Measurements from ENCODE around the gene KMT2E.

DNA sequence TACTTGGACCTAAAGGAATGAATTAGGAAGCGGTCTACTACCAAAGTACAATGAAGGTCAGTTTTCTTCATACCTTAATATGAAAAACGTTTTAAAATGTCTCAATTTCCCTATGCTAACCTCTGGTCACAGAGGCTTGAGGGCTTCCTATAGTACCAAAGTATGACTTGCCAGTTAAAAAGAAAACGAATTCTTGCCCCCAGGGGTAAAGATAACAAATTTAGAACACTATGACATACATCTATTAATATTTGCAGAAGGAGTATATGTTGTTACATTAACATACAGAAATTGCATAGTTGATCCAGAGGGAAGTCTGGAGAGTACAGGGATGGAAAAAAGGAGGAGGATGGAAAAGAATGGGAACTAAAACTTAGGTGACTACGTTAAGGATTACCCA is 13.8 kb upstream of the KMT2E start:
- no peak for TF ChIP-seq EZH2 (IDR thresholded peaks at IDR 0.05; ENCODE audit: insufficient read depth, low read length)
- TF ChIP-seq, protein P1, sequence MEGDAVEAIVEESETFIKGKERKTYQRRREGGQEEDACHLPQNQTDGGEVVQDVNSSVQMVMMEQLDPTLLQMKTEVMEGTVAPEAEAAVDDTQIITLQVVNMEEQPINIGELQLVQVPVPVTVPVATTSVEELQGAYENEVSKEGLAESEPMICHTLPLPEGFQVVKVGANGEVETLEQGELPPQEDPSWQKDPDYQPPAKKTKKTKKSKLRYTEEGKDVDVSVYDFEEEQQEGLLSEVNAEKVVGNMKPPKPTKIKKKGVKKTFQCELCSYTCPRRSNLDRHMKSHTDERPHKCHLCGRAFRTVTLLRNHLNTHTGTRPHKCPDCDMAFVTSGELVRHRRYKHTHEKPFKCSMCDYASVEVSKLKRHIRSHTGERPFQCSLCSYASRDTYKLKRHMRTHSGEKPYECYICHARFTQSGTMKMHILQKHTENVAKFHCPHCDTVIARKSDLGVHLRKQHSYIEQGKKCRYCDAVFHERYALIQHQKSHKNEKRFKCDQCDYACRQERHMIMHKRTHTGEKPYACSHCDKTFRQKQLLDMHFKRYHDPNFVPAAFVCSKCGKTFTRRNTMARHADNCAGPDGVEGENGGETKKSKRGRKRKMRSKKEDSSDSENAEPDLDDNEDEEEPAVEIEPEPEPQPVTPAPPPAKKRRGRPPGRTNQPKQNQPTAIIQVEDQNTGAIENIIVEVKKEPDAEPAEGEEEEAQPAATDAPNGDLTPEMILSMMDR (IDR thresholded peaks at IDR 0.05; ENCODE audit: insufficient read depth, low read depth, low read length) = no peak
